Prostate gland (tissue), 2 donors: ENCODE data around the gene ARMC9.

Experiments
- POLR2A ChIP-seq: fragments of 450-650 bp; IDR thresholded peaks from one replicate; pipeline ENCODE4 v1.6.1; 2016; ENCODE audit warnings: antibody characterized with exemption, mild to moderate bottlenecking
- TF ChIP-seq, protein P1 (sequence below), 4 experiments: fragments of 200-600 bp in 2 of 4; fragments of 450-650 bp in 2 of 4; sonication (generic) in 2 of 4; IDR thresholded peaks; 1 replicate in 3 of 4; 2 replicates in 1 of 4; pipeline ENCODE4 v1.5.1; 2016 to 2019; ENCODE audit warnings: antibody characterized with exemption in 4 of 4, mild to moderate bottlenecking in 2 of 4, moderate library complexity in 2 of 4

- TF ChIP-seq, protein P1, sequence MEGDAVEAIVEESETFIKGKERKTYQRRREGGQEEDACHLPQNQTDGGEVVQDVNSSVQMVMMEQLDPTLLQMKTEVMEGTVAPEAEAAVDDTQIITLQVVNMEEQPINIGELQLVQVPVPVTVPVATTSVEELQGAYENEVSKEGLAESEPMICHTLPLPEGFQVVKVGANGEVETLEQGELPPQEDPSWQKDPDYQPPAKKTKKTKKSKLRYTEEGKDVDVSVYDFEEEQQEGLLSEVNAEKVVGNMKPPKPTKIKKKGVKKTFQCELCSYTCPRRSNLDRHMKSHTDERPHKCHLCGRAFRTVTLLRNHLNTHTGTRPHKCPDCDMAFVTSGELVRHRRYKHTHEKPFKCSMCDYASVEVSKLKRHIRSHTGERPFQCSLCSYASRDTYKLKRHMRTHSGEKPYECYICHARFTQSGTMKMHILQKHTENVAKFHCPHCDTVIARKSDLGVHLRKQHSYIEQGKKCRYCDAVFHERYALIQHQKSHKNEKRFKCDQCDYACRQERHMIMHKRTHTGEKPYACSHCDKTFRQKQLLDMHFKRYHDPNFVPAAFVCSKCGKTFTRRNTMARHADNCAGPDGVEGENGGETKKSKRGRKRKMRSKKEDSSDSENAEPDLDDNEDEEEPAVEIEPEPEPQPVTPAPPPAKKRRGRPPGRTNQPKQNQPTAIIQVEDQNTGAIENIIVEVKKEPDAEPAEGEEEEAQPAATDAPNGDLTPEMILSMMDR (IDR thresholded peaks at IDR 0.05), result no peak
- no peak for TF ChIP-seq POLR2A
Observed at GRCh38 chr2:231245249-231246094, 47.0 kb downstream of the ARMC9 start.
